HG02981 (cell line): ENCODE results near the gene PRDM16.

Experiments
- ATAC-seq: cut with Tn5 transposase; IDR thresholded peaks from one replicate; pipeline ENCODE4 v1.9.1; 2021; ENCODE audit warnings: mild to moderate bottlenecking, moderate library complexity; ENCODE audit not compliant: unreplicated experiment

PRDM16 gene

DNA sequence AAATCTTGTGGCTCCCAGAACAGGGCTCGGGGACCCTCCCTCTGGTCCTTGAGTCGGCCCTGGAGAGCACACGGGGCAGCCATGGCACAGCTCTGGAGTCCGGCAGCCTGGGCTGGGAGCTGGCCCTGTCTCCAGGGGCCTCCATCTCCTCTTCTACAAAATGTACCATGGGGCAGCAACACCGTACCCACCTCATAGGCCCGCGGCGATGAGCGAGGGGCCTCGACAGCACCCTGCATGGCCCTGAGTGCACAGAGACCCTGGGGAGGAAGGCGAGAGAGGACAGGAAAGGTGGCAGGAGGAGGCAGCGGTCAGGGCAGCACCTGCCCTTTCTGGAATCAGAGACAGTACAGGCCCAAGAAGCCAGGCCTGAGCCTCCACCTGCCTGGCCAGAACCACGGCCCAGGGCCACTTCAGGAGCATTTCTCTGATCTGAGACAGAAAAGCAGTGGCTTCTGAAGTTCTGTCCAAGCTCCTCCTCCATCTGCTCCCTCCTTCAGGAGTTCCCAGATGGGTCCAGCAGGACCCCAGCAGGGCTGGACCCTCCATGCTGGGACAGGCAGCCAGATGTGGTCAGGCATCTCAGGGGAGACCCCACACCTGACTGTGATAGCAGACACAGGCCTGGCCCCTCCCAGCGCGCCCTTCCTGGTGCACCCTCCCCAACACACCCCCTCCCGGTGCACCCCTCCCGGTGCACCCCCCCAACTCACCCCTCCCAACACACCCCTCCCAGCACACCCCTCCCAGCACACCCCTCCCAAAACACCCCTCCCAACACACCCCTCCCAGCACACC, 309.6 kb downstream of the PRDM16 start:
- ATAC-seq: no peak

DNA sequence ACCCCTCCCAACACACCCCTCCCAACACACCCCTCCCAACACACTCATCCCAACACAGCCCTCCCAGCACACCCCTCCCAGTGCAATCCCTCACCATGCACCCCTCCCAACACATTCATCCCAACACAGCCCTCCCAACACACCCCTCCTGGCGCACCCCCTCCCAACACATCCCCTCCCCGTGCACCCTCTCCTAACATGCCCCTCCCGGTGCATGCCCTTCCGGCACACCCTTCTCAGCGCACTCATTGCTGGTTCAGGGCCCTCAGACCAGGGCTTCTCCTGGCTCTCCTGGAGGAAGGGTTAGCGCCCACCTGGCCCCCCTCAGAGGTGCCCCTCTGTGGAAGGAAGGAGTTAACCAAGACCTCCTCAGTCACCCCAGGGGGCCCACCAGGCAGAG, 310.9 kb downstream of the PRDM16 start:
- ATAC-seq: no peak

DNA sequence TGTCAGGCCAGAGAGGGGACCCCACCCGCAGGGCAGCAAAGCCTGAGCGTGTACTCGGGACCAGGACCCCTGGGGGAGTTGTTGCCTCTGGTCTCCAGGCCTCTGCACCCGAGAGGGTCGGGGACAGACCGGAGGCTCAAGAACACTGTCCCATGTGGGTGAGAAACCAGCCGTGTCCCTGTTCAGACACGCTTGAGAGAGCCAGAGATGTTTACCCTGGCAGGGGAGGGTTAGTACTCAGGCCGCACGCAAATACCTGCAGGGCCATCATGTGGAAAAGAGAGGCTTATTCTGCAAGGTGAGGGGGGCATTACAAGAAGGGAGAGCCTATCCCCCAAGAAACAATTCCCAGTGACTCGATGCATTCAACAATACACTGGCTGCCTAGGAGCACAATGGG, 311.5 kb downstream of the PRDM16 start:
- ATAC-seq: no peak

DNA sequence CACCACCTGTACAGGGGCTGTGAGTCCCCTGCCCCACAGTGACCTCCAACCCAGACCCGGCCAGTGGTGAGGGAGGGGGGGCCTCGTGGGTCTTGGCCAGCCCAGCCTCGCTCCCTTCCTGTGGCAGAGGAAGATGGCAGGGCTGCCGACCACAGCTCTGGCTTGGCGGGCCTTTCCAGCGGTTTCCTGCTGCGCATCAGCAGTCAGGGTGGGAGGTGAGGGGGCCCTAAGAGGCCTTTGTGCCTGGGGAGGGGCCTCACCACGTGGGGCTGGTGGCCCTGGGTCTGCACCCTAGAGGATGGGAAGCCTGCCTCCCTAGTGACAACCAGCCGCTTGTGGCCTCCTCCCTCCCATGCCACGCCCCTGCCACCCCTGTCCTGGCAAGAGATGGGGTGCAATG, 312.9 kb downstream of the PRDM16 start:
- ATAC-seq: no peak

DNA sequence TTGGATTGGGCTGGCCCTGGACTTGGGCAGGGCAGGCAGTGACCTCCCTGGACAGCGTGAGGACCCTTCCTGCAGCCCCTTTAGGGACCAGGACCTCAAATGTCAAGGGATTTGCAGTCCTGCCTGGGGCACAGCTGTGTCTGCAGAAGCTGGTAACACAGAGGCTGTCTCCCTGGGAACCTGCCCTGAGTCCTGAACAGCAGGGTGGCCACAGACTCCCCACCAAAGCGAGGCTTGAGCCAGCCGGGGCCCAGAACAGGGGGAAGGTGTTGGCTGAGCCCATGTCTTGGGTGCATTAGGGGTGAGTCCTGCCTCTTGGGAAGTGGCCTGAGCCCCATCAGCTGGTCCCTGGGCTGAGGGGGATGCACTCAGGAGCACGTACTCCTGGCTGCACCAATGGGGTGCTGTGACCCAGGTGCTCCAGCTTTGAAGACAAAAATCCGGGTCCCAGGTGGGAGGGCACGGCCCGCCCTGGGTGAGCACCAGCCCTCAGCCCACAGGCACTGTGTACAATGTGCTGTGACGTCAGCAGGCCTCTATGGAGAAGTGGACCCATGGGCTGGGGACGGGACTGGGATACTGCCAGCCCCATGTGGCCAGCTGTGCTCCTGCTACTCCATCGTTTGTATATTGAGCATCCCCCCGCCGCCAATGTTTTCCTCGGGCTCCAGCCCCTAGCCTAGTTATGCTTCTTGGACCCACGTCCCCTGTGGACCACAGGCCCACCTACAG, 313.5 kb downstream of the PRDM16 start:
- no peak for ATAC-seq

DNA sequence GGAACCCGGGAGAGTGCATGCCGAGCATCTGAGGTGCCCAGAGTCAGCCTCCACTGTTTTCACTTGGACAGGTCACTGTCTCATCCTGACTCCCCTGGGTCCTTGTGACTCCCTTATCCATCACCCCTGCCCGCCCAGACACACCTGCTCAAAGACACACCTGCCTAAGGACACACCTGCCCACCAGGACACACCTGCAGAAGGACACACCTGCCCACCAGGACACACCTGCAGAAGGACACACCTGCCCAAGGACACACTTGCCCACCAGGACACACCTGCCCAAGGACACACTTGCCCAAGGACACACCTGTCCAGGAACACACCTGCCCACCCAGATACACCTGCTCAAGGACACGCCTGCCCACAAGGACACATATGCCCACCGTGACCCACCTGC, 314.7 kb downstream of the PRDM16 start:
- no peak for ATAC-seq

DNA sequence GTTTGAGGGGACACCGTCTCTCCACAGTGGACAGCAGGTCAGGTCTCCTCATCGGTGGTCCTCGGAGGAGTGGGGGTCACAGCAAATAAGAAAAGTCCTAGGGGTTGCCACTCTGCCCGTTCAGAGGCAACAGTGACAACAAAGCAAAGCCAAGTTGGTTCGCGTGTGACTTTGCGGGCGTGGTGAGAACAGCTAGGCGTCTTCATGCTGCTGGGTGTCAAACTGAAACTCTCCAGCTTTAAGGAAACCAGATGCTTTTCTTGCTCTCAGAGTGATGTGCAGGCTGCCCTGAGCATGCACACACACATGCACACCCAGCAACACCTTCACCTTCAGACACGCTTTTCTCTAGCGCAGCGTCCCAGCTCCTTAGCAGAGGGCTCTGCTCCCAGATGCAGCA, 315.4 kb downstream of the PRDM16 start:
- no peak for ATAC-seq

DNA sequence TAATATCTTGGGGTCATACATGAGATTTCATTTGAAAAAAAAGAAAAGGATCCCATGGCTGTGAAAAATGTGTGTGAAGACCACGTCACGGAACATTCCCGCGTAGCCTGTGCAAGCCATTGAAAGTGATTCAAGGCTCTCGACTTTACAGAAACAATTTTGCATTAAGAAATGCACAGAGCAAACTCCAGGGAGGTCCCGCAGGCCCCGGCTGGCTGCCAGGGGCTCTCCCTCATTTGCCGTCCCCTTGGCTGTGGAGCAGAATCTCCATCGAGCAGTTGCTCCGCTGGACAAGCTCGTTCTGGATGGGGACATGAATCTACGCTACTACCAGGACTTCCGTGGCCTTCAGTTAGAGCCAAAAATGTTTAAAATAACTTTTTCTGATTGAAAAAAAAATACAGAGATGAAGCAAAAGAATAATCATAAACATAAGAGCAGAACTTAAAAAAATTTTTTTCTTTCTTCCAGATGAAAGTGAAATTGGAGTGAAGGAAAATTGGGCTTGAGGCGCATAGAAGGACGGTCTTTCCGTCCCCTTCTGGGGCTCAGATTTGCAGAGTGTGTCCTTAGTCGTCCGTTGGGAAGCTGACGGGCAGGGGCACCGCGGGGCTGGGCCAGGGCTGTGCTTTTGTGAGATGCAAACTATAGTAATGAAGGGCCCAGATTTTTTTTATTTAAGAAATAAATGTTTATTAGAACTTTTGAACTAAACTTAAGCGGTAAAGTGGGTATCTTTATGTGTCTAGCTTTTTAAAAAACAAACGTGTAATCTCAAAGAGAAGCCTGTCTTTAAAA, 317.4 kb downstream of the PRDM16 start:
- ATAC-seq: no peak

DNA sequence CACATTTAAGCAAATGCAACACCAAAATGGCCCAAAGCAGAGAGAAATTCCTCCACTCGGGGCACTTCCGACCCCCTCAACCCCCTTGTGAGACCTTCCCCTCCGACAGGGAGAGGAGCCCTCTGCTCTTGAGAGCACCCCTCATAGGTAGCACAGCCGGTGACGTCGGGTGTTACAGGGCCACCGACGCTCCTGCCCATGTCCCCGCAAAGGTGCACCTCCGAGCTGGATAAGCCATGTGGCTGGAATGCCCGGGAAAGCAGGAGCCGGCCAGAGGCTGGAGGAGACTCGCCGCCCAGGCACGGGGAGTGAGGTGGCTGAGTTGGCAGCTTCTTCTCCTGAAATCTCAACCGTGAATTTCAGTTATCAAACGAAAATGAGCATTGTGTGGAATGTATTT, 318.4 kb downstream of the PRDM16 start:
- ATAC-seq: no peak

DNA sequence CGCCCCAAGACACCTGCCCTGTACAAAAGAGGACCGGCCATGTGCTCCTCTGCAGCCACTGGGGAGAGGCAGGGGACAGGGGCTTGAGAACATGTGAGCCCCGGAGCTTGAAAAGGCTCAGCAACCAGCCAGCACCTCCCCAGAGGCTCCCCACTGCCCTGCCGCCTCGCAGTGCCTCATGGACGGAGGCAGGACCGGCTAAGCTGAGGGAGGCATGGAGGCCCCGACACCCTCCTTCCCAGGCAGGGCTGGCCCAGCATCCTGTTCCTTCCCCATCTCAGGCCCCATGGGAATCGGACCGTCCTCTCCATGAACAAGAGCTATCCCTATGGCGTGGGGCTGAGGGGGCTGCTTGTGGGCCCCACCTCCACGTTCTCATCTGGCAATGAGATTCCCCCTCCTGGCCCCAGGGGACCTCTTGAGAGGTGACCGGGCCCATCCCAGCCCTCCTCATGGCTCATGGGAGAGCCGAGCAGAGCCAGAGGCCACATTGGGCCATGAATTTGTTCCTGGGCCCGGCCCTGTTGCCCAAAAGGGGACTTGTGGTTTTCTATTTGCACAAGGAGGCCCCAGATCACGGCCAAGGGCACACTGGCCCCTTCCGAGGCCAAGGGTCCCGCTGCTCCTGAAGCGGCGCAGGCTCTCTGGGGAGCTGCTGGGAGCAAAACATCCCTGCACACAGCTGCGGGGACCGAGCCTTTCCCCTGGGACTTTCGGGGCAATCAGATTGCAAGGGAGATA, 320.3 kb downstream of the PRDM16 start:
- ATAC-seq: no peak

DNA sequence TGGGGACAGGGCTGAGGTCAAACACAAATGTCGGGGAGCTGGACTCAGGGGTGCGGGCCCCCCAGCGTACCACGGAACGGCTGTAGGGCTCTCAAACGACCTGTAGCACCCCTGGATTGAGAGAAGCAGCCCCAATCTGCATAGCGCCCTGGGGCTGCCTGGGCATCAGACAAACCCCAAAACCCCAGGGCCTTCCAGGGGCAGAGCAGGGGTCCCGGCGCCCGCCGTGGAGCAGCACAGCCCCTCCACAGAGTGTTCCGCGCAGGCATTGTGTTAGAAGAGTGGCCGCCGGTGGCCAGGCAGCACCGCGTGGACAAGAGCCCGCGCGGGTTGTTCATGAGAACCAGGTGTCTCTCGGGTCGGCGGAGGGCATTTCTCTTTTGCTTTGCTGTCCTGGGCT, 321.3 kb downstream of the PRDM16 start:
- no peak for ATAC-seq

DNA sequence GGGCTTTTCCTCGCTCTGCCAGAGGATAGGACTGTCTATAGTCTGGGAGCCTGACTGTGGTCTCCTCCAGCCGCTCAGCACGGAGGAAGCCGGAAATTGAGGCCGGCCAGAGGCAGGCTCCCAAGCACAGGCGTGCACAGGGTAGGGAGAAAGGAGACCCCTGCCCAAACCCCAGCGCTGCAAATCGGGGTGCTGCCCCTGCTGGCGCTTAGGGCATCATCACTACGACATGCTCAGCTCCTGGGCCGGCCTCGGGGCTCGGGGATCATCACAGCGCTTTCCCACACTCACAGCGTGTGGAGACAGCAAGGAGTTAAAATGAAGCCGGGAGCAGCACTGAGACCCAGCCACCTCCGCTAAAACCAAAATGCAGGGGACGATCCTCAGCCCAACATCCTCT, 322.7 kb downstream of the PRDM16 start:
- ATAC-seq: no peak

DNA sequence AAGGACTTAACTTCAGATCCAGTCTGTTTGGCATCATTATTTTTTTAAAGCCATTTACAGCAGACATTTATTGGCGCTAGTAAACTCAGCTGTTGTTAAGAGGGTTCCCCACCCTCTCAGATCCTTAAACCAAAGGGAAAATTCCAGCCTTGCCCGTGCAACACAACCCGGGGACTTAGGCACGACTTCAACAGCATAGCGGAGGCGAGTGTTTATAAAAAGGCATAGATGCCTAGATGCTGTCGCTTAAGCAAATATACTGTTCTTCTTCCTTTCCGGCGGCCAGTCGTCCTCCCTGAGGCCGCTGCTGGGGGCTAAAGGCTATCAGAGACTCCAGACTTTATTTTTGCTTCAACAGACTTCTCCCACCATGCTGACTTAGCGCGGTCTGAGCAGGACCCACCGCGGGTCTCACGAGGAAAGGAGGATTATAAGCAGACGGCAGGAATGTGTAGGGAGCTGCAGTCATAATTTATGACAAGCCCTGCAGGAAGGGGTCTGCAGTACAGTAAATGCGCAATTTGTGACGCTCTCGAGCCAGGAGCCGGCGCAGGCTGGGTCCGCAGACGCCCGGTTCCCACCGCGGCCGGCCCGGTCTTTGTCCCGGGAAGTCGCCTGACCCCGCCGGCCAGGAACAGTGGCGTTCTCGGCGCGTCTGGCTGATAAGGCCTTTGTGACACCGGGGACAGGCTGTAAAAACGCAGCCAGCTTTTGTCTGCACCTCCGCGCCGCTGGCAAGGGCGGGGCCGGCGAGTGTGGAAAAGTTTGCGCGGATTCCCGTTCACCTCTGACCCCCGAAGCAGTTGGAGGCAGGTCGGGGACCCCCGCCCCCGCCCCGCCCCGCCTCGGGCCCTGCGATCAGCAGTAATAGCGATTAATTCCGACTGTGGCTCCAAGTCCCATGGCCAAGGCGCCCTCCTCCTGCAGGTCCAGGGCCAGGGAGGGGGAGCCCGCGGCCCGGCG, 324.3 kb downstream of the PRDM16 start:
- ATAC-seq: no peak

DNA sequence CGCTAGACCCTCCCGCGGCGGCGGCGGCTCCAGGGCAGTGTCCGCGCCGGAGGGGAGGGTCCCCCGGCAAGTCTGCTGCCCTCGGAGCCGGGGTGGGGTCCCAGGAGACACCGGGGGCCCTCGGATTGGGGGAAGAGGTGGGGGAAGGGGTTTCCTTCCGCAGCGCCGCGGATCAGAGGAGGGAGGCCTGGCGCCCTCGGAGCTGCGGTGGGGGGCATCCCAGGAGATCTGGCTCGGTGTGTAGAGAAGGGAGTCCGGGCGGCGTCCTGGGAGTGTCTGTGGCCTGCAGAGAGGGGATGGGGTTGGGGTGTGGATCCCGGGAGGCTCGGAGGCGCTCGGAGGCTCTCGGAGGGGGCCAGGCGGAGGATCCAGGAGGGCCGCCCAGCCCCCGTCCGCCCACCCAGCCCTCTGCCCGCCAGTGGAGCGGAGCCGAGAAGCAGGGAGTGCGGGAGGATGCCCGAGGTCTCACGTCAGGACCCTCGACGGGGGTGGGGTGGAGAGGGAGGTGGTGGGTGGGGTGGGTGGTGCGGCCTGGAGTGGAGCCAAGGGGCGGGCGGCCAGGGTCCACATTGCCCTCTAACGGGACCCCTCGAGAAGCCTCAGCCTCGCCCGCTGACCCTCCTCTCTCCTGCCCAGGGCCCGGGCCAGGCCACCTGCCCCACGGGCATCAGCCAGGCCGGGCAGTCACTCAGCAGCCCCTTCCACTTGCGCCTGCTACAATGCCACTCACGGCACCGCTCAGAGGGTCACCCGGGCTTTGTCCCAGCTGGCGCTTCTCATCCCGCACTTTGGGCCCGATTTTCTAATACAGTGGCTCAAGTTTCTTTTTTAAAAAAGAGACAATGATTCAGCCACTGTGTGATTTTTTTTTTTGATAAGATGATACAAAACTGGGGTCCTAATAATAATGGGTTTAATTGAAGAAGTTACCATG, 325.3 kb downstream of the PRDM16 start:
- no peak for ATAC-seq

DNA sequence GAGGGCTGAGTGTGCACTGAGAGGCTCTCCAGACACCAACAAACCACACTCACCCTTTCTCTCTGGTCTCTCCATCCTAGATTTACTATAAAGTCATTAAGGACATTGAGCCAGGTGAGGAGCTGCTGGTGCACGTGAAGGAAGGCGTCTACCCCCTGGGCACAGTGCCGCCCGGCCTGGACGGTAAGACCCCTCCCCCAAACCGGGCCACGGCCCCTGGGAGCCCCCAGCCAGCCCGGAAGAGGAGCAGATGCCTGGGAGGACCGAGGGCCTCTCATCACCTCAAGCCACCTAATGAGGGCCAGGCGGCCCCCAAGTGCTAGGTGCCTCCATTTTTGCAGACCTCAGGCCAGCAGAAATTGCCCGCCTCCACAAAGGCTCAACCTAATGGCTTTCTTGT, 327.4 kb downstream of the PRDM16 start:
- no peak for ATAC-seq

DNA sequence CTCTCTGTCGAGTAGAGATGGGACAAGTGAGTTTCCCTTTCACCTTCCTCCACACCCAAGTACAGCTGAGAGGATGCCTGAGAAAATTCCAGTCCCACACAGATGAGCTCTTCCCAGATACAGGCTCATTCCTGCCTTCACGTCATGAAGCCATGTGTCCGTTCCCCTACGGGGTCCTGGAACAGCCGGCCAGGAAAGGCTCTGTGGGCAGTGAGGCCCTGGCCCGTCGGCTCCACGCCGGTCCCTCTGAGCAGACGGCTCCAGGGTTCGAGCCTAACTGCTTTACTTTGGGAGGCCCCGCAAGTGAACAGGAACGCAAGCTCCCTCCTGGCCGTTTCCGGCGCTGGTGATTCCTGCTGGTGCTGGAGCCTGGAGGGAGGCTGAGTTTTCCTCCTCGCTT, 328.3 kb downstream of the PRDM16 start:
- ATAC-seq: no peak

DNA sequence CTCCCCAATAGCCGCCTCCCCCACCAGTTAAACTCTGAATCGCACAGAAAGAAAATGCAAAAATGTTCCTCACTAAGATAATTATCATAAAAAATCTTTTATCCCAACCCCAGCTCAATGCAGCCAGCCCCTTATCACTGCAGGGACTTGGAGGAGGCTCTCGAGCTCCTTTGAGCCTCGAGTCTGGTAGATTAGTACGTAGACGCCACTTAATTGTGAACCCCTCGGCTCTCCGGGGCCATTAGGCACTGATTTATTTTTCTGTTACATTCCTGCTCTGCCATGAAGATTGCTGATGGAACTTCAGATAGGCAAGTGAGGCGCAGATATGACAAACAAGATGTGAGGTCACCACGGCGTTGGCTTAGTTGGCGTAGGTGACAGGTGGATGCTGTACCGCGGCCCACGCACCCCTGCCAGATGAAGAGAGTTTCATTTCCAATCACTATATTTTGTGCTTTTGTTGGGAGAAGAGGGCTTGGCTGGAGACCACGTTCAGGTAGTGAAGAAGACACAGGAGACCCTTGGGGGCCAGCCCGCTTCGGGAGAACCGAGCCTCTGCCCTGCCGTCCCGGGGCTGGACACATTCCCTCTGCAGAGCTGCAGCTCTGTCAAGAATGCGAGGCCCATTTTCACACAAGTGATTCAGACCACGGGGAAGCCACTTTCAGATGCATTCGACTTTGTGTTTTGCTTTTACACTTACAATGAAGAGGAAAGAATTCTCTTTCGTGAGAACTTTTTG, 329.6 kb downstream of the PRDM16 start:
- ATAC-seq: no peak

DNA sequence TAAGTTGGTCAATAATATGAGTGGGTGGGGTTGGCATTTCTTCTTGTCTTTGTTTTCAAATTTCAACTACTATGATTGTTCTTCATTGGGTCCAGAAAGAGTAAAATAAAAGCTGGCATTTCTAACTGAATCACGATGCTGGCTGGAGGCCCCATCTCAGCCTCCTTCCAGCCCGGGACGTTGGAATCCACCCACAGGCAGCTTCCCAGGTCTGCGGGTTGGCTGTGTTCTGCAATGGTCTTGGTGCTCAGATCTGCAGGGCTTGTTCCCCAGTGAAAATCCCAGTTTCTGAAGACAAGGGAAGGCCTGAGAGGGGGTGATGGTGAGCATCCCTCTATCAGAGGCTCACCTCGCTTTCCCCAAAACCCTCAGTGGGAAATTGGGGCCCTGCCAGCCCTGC, 330.7 kb downstream of the PRDM16 start:
- ATAC-seq: no peak
